Measurements from ENCODE around the gene CALN1. TPM values are rescaled to one million over a fixed set of nuclear protein-coding genes. Genes with fewer than 3 reads are reported as not detected.

Gene CALN1
- polyA plus RNA-seq, 1 donor (not counting 4 experiments of a cell fraction or from before 2014, with no cell fraction given), result not detected

DNA sequence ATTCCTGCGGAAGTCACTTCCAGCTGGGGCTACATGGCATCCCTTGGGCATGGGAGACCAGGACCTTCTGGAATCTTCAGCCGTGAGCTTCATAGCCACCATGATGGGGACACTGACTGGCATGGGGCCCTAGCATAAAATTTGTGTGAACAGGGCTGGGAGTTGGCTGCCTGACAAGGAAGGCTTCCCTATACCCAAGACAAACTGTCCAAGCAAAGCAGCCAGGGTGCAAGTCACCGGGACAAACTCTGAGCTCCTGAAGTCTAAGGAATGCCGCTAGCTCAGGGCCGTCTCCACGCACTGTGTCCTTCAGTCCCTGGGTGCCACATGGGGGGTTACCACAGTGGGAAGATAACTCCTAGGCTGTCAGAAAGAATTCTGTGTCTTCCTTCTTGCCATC is 627.4 kb downstream of the CALN1 start:
- no peak overlapping the region for H3K9ac ChIP-seq (ENCODE audit: control insufficient read depth, extremely low read depth, insufficient read depth, low read length)
- no peaks in the 10 kb centered on the region for H3K36me3 ChIP-seq (ENCODE audit: control insufficient read depth in 2 of 2, extremely low read depth in 1 of 2, insufficient read depth in 2 of 2, low read length in 2 of 2)
- H3K9me1 ChIP-seq (ENCODE audit: control insufficient read depth, extremely low read depth, insufficient read depth, low read length), result no peaks in the 10 kb centered on the region
- FAIRE-seq (no peak), DNase-seq (ENCODE audit: low read depth, low spot score) (no peak)
- H3K4me2 ChIP-seq (ENCODE audit: control insufficient read depth, extremely low read depth, insufficient read depth, low read depth, low read length), result no peak overlapping the region
- no peaks in the 10 kb centered on the region for H3K4me1 ChIP-seq (ENCODE audit: control insufficient read depth, extremely low read depth, insufficient read depth, low read length)
- H4K20me1 ChIP-seq (ENCODE audit: control insufficient read depth, extremely low read depth, insufficient read depth, low read length), result no peaks in the 10 kb centered on the region
- no peak for TF ChIP-seq EZH2 (IDR thresholded peaks at IDR 0.05; ENCODE audit: low read length)
- TF ChIP-seq, protein P1, sequence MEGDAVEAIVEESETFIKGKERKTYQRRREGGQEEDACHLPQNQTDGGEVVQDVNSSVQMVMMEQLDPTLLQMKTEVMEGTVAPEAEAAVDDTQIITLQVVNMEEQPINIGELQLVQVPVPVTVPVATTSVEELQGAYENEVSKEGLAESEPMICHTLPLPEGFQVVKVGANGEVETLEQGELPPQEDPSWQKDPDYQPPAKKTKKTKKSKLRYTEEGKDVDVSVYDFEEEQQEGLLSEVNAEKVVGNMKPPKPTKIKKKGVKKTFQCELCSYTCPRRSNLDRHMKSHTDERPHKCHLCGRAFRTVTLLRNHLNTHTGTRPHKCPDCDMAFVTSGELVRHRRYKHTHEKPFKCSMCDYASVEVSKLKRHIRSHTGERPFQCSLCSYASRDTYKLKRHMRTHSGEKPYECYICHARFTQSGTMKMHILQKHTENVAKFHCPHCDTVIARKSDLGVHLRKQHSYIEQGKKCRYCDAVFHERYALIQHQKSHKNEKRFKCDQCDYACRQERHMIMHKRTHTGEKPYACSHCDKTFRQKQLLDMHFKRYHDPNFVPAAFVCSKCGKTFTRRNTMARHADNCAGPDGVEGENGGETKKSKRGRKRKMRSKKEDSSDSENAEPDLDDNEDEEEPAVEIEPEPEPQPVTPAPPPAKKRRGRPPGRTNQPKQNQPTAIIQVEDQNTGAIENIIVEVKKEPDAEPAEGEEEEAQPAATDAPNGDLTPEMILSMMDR (optimal IDR thresholded peaks at IDR 0.05 in 1 of 3, IDR thresholded peaks at IDR 0.05 in 1 of 3, conservative IDR thresholded peaks at IDR 0.05 in 1 of 3; ENCODE audit: extremely low read depth in 1 of 3, insufficient read depth in 2 of 3, low read length in 3 of 3), result no peak
- no peak overlapping the region for H2AFZ ChIP-seq (ENCODE audit: control insufficient read depth, low read length)
- no peak overlapping the region for H3K27ac ChIP-seq (ENCODE audit: control insufficient read depth, insufficient read depth, low read length)
- H3K4me3 ChIP-seq (ENCODE audit: control insufficient read depth in 2 of 3, extremely low read depth in 1 of 3, insufficient read depth in 2 of 3, low read depth in 1 of 3, low read length in 3 of 3), result no peak overlapping the region
- no peaks in the 10 kb centered on the region for H3K79me2 ChIP-seq (ENCODE audit: control insufficient read depth, insufficient read depth, low read length)
- dilution Hi-C loops (cut with MboI; ENCODE audit: extremely low pct_ligation_motif_present, low sequenced_read_pairs), result no loop called here
- H3K9me3 ChIP-seq (ENCODE audit: control insufficient read depth, low read depth, low read length), result peaks cover 3% of the 10 kb centered on the region
- H3K27me3 ChIP-seq (ENCODE audit: control insufficient read depth, extremely low read depth, insufficient read depth, low read length), result no peaks in the 10 kb centered on the region

DNA sequence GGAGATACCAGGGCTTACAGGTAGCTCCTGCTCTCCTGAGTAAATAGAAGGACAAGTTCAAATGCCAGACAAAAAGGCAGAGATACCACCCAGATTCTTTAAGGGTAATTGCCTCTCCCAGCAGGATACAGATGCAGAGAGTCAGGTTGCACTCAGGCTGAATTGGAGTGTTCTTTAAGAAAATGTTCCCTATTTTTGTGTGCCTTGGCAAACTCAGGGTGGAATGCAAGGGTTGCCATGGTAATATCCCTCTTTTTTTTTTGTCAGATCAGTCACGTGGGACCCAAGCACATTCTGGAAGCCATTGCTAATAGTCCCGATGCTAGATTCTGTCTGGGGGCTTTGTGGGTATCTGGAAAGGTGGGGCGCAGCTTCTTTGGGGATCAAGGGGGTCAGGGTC is 628.0 kb downstream of the CALN1 start:
- no peak overlapping the region for H3K4me3 ChIP-seq (ENCODE audit: control insufficient read depth in 2 of 3, extremely low read depth in 1 of 3, insufficient read depth in 2 of 3, low read depth in 1 of 3, low read length in 3 of 3)
- dilution Hi-C loops (cut with MboI; ENCODE audit: extremely low pct_ligation_motif_present, low sequenced_read_pairs), result no loop called here

More for the DNA sequence above, 628.0 kb downstream of the CALN1 start:
- Histone ChIP-seq H3K4me1 (ENCODE audit: control insufficient read depth, extremely low read depth, insufficient read depth, low read length) (no peaks in the 10 kb centered on the region), H3K4me2 (ENCODE audit: control insufficient read depth, extremely low read depth, insufficient read depth, low read depth, low read length) (no peak overlapping the region), H2AFZ (ENCODE audit: control insufficient read depth, low read length) (no peak overlapping the region), H3K27me3 (ENCODE audit: control insufficient read depth, extremely low read depth, insufficient read depth, low read length) (no peaks in the 10 kb centered on the region), H3K9me1 (ENCODE audit: control insufficient read depth, extremely low read depth, insufficient read depth, low read length) (no peaks in the 10 kb centered on the region), H3K9ac (ENCODE audit: control insufficient read depth, extremely low read depth, insufficient read depth, low read length) (no peak overlapping the region), H3K79me2 (ENCODE audit: control insufficient read depth, insufficient read depth, low read length) (no peaks in the 10 kb centered on the region), H3K27ac (ENCODE audit: control insufficient read depth, insufficient read depth, low read length) (no peak overlapping the region), H3K36me3 (ENCODE audit: control insufficient read depth in 2 of 2, extremely low read depth in 1 of 2, insufficient read depth in 2 of 2, low read length in 2 of 2) (no peaks in the 10 kb centered on the region), H4K20me1 (ENCODE audit: control insufficient read depth, extremely low read depth, insufficient read depth, low read length) (no peaks in the 10 kb centered on the region), H3K9me3 (ENCODE audit: control insufficient read depth, low read depth, low read length) (peaks cover 3% of the 10 kb centered on the region)
- no peak for TF ChIP-seq EZH2 (IDR thresholded peaks at IDR 0.05; ENCODE audit: low read length)
- TF ChIP-seq, protein P1 (optimal IDR thresholded peaks at IDR 0.05 in 1 of 3, IDR thresholded peaks at IDR 0.05 in 1 of 3, conservative IDR thresholded peaks at IDR 0.05 in 1 of 3; ENCODE audit: extremely low read depth in 1 of 3, insufficient read depth in 2 of 3, low read length in 3 of 3), result no peak
- FAIRE-seq (no peak), DNase-seq (ENCODE audit: low read depth, low spot score) (no peak)
